ENCODE data around the gene FUCA1.
A peak's percentile ranks its signal among the peaks of the same experiment; 100 is the strongest.
"Not testable (repeated sequence)": the region's sequence is repeated elsewhere in the genome, so short reads cannot be mapped to it uniquely, and the experiment has no call there.

Gene FUCA1

GRCh38 chr1:23867895-23868556 is at the start of gene FUCA1:
FUCA1 (minus strand) TSS chr1:23868290; CDS start chr1:23868286, 4 bp downstream.
- peak; percentile 97 for DNase-seq (ENCODE audit: low spot score)

DNA sequence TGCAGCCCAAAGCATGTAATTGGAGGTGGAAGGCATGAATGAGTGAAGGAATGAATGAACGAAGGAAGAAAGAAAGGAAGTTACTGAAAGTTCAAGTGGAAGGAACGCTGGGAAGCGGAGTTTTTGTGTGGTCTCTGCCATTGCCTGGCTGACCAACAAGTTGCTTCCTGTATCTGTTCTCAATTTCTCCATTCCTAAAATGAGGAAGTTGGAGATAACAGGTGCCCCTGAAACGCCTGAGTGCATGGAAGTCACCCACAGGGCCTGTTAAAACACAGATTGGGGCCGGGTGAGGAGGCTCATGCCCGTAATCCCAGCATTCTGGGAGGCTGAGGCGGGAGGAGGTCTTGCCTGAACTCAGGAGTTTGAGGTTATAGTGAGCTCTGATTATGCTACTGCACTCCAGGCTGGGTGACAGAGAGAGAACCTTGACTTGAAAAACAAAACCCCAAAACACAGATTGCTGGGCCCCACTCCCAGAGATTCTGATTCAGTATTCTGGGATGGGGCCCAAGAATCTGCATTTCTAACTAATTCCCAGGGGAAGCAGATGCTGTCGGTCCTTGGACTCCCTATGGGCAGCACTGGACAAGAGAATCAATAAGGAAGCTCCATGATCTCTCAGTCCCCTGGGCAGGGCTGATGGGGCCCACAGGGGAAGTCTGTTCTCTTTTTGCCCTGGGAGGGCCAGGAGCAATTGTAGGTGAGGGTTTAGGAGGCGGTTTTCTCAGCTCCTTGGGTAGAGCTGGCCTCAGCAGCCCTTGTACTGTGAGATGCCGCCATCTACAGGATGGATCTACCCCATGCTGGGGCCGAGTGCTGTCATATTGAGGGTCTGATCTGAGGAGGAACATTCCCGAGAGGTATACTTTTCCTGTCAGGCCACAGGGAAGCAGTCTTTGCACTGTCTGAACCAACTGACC is 48.4 kb upstream of the FUCA1 start:
- DNase-seq (ENCODE audit: low spot score), result peak; percentile 57

GRCh38 chr1:23915466-23915865 is 47.4 kb upstream of the FUCA1 start:
- no peak for DNase-seq (ENCODE audit: low spot score)

DNA sequence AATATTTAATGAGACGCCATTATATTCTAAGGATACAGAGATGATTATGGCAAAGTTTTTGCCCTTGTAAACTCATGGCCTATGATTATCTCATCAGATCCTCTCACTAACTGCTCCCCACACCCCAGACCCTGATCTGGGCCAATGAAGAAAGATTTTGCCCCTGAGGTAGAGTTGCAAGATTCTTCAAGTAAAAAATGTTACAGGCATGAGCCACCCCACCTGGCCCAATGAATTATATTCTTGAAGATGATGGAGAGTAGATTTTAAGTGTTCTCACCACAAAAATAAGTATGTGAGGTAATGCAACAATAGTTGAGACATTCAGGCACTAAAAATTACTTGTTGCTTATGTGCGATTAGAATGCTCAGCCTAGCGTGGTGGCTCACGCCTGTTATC is 46.8 kb upstream of the FUCA1 start:
- DNase-seq (ENCODE audit: low spot score), result no peak

GRCh38 chr1:23913212-23913880 is 45.3 kb upstream of the FUCA1 start, which contains the start of gene CNR2:
CNR2 (minus strand) TSS chr1:23913362; CDS start chr1:23875617, 37,745 bp downstream.
- peak; percentile 21 for DNase-seq (ENCODE audit: low spot score)

GRCh38 chr1:23911921-23912320 is 43.8 kb upstream of the FUCA1 start:
- no peak for DNase-seq (ENCODE audit: low spot score)

DNA sequence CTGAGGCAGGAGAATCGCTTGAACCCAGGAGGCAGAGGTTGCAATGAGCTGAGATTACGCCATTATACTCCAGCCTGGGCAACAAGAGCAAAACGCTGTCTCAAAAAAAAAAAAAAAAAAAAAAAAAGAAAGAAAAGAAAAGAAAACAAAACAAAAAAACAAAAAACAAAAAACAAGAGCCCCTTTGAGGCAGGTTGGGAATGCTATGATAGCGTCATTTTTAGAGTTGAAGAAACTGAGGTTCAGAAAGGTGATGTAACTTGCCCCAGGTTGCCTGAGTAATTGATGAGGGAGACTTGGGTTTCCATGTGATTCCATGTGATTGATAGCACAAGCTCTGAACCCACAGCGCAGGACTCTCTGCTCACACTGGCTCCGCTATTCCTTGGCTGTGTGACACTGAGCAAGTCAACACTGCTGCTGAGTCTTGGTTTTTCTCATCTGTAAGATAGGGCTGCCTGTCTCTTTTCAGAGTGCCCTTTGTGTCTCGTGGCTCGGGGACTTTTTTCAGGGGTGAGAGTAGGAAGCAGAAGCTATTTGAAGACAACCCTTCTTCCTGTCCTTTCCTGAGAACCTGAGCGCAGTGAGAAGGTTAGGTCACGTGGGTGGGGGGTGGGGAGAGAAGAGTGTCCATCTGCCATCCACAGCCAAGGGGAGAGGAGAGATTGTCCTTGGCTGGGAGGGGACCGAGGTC is 42.6 kb upstream of the FUCA1 start:
- peak; percentile 16 for DNase-seq (ENCODE audit: low spot score)

DNA sequence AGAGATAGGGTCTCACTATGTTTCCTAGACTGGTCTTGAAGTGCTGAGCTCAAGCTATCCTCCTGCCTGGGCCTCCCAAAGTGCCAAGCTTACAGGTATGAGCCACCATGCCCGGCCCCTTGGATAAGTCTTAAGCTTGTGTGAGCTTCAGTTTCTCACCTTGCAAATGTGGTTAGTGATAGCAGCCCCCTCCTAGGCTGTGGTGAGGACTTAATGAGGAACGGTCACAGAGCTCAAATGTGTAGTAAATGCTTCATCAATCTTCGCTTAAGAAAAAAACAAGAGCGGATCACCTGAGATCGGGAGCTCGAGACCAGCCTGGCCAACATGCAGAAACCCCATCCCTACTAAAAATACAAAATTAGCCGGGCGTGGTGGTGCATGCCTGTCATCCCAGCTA is 42.1 kb upstream of the FUCA1 start:
- no peak for DNase-seq (ENCODE audit: low spot score)

DNA sequence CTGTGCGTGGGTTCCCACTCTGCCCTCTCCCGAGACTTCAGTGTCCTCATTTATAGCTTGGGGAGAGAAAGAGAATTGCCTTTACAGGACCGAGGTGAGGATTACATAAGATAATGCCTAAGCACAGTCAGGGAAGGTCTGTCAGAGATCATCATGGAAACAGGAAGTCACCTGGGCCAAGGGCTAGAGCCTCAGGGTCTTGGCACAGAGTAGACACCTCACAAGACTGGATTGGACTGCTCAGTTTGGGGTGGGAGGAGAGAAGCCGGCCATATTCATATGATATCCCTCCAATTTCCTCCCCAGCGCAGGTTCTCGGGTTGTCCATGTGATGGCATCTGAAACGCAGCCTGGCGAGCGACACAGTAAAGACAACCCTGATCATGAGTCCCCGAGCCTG is 41.3 kb upstream of the FUCA1 start:
- DNase-seq (ENCODE audit: low spot score), result no peak

DNA sequence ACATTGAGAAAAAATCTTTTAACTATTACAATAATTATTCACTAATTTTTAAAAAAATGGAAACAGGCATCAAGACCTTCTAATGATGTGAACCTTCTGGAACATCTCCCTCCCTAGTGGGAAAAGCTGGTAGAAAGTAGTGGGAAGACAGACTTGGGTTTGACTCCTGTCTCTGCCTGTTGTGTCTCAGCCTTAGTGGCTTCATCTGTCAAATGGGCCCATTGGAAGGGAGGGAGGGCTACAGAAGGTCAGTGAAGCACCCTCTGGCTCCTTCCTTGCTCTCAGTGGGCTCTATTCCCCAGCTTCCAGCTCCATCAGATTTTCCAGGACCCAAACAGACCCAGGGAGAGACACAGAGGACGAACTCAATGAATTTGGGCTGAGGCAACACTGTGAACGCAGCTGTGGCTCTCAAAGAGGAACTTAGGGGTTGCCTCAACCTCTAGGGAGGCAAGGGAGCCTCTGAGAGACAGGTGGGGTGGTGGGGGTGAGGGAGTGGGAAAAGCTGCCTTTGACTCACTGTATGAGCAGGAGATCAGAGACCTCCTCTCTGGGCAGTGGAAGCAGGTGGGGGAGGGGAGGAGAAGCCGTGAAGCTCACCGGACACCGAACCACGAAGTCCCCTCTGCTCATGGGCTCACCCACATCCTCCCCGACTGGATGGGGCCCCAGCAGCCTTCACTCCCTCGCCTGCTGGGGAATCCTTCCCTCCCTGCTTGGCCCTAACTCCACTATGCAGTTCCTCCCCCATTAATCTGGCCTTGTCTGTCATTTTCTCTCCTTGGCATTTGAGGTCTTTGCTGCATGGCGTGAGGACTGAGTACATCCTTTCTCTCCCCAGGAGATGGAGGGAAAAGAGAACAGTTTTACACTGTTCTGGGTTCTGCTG is 40.6 kb upstream of the FUCA1 start:
- peak; percentile 28 for DNase-seq (ENCODE audit: low spot score)

GRCh38 chr1:23906731-23907130 is 38.6 kb upstream of the FUCA1 start:
- DNase-seq (ENCODE audit: low spot score), result no peak

DNA sequence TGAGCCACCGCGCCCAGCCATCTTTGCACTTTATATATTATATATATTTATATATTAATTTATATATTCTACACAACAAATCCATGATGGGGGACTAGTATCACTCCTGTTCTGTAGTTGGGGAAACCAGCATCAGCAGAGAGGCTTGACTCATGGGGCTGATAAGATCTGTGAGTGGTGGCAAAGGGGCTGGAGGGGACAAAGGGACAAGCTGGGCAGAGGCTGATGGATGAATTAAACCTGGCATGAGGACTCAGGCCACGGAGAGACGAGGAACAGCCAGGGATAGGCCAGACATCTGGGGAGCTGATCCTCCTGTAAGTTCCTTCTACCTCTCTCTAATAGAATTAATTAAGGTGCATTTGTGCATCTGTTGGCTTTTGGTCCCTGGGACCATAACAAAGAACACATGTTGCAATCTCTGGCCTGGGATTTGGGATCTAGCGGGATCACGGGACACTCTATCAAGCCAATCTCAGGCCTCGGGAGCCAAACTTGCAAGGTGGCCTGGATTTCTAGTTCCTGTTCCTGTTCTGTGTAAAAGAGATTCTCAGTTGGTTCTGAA is 37.5 kb upstream of the FUCA1 start:
- DNase-seq (ENCODE audit: low spot score), result no peak

- DNase-seq (ENCODE audit: low spot score), result no peak
These were observed 36.8 kb upstream of the FUCA1 start for GRCh38 chr1:23904748-23905357.

GRCh38 chr1:23903754-23904153 is 35.7 kb upstream of the FUCA1 start:
- no peak for DNase-seq (ENCODE audit: low spot score)

- no peak for DNase-seq (ENCODE audit: low spot score)
These were observed 34.5 kb upstream of the FUCA1 start for GRCh38 chr1:23902321-23903278.

- not testable (repeated sequence) for DNase-seq (ENCODE audit: low spot score)
These were observed 31.9 kb upstream of the FUCA1 start for GRCh38 chr1:23900017-23900416.

DNA sequence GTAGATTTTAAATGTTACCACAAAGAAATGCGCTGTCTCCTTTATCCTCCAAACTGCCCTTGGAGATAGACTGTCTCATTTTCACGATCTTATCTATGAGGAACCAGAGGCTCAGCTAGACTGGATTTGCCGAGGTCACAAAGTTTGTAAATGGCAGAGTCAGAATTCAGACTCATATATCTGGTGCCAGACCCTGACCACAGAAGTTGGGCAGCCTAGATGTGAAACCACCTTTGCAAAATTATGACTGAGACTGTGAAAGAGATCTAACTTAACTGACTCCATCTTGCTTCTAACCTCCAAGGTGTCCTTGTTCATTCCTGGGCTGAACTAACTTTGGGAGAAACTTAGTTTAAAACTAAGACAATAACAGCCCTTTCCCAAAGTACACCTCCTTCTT is 31.0 kb upstream of the FUCA1 start:
- DNase-seq (ENCODE audit: low spot score), result no peak

DNA sequence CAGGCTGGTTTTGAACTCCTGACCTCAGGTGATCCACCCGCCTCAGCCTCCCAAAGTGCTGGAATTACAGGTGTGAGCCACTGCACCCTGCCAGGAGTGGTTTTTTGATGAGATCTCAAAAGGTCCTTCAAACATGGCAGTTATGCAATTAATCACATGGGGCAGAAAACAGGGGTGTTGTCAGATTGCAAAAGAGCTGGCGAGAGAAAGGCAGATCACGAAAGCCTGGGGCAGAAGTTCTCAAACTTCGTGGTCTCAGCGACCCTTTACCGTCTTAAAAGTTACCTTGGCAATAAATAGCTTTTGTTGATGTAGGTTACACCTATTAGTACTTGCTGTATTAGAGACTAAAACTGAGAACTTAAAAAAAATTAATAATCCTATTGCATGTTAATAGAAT is 29.0 kb upstream of the FUCA1 start:
- no peak for DNase-seq (ENCODE audit: low spot score)

- no peak for DNase-seq (ENCODE audit: low spot score)
These were observed 28.4 kb upstream of the FUCA1 start for GRCh38 chr1:23896491-23896890.

Data from CD4-positive, alpha-beta T cell treated with Interleukin-15 for 4 hours (primary cell).